COLO668 (cell line): ENCODE data around the gene GJC2.
"Not testable (repeated sequence)": the region's sequence is repeated elsewhere in the genome, so short reads cannot be mapped to it uniquely, and the experiment has no call there.

Experiments
- DNase-seq: peaks from one replicate; lab custom pipeline; 2025; ENCODE audit not compliant: unreplicated experiment; lab: John Stamatoyannopoulos, UW

GJC2 gene

DNA sequence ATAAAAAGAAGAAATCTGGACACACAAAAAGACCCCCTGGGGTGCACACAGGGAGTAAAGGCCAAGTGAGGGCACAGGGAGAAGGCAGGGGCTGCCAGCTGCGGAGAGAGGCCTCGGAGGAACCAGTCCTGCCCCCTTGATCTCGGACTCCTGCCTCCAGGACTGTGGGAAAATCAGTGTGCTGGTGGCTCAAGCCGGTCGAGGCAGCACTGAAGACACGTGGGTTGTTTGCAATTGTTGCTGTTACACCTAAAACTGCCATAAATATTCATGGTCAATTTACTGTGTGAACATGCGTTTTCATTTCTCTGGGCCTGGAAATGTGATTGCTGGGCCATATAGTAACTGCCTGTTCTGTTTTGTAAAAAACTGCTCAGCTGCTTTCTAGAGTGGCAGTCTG is 34.4 kb downstream of the GJC2 start:
- no peak for DNase-seq

GRCh38 chr1:228185641-228185965 is 35.9 kb downstream of the GJC2 start:
- DNase-seq = no peak

DNA sequence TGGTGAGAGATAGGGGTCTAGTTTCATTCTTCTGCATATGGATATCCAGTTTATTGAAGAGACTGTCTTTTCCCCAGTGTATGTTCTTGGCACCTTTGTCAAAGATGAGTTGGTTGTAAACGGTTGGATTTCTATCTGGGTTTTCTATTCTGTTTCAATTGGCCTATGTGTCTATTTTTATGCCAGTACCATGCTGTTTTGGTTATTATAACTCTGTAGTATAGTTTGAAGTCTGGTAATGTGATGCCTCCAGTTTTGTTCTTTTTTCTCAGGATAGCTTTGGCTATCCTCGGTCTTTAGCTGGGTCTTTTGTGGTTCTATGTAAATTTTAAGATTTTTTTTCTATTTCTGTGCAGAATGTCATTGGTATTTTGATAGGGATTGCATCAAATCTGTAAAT is 38.5 kb downstream of the GJC2 start:
- not testable (repeated sequence) for DNase-seq

- no peak for DNase-seq
Measured at GRCh38 chr1:228190182-228190581, 40.5 kb downstream of the GJC2 start.

GRCh38 chr1:228190778-228191177 is 41.0 kb downstream of the GJC2 start:
- DNase-seq = no peak

- DNase-seq = no peak
Measured at GRCh38 chr1:228194436-228194835, 44.7 kb downstream of the GJC2 start.

- DNase-seq = no peak
Measured at GRCh38 chr1:228194921-228195812, 45.4 kb downstream of the GJC2 start.

GRCh38 chr1:228197555-228198147 is 47.9 kb downstream of the GJC2 start:
- no peak for DNase-seq

DNA sequence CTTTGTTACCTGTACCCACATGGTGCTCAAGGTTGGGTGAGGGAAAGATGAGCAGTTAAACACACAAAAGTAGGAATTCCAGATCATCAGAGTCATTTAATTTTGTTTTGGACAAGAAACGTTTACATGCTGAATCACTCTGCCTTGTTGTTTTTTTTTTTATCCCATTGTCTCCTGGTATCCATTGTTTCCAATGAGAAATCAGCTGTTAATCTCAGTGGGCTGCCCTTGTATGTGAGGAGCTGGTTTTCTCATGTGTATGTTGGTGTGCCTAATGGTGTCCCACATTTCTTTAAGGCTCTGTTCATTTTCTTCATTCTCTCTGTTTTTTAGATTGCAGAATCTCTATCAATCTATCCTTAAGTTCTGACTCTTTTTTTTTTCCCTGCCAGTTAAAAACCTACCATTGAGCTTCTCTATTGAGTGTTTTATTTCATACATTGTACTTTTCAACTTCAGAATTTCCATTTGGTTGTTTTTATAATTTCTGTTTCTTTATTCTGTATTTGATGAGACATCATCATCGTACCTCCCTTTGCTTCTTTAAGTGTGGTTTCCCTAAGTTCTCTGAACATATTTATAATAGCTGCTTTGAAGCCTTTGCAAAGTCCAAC is 49.4 kb downstream of the GJC2 start:
- no peak for DNase-seq

DNA sequence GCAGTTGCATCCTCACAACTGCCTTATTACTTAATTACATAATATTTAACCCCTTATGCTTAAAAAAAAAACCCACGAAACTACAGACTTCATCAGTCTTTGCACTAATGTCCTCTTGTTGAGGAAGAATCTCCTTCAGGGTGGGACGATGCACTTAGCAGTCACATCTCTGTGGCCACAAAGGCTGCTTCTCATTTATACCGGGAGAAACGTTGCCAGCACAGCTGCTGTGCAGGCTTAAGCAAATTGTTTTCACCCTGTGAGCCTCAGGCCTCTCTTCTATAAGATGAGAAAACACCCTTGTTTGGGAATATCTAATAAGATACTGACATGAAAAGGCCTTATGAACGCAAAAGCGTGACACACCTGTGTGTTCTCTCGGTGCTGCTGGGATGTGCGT is 55.2 kb downstream of the GJC2 start:
- no peak for DNase-seq

DNA sequence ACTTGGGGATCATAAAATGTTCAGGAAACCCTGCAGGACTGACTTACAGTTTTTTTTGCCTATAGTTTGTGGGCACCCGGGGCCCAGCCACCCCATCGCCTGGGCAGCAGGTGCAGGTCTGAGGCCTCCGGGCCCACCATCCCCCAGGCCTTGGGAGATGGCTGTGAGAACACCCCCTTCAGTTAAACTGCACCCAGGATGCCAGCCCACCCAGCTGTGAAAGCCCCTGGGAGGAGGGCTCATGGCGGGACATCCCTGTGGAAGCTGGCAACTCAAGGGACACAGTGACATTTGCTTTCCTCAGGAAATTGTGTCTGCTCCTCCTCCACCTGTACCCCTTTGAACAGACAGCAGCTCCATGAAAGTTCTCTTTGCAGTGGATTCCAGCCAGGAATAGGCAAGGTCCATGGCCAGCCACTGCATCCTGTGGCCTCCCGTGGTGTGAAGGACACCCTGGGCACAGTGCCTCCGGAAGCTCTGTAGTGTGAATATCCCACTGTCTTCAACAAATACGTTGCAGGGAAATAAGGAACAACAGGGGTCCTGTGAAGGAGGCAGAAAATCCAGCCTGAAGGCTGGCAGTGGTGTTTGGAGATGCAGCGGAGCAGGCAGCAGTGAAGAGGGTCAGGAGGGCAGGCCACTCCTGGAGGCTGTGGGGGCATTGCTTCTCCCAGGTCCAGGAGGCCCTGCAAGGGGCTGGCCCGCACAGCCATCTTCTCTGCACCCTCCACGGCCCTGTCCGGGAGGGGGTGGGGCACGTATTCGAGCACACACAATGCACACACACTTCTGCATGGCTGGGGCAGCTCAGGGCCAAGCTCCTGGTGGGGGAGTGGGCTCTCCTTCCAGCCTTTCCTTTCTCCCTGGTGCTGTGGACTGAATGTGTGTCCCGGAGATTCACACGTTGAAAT is 56.1 kb downstream of the GJC2 start:
- DNase-seq = no peak

GRCh38 chr1:228206582-228207351 is 57.0 kb downstream of the GJC2 start:
- no peak for DNase-seq

DNA sequence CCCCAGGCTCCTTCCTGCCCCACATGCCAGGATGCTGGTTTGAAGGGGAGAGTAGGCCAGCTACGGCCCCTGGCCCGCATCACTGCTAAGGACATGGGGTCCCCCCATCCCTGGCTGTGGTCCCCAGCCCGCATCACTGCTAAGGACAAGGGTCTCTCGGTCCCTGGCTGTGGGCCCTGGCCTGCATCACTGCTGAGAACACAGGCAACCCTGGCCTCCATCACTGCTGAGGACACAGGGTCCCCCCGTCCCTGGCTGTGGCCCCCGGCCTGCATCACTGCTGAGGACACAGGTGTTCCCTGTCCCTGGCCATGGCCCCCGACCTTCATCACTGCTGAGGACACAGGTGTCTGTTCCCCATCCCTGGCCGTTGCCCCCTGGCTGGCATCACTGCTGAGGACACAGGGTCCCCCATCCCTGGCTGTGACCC is 57.7 kb downstream of the GJC2 start:
- DNase-seq = no peak

GRCh38 chr1:228207851-228208821 is 58.4 kb downstream of the GJC2 start, which contains the start of gene OBSCN:
OBSCN (plus strand) TSS chr1:228208044; CDS start chr1:228211784, 3,740 bp downstream.
- no peak for DNase-seq

DNA sequence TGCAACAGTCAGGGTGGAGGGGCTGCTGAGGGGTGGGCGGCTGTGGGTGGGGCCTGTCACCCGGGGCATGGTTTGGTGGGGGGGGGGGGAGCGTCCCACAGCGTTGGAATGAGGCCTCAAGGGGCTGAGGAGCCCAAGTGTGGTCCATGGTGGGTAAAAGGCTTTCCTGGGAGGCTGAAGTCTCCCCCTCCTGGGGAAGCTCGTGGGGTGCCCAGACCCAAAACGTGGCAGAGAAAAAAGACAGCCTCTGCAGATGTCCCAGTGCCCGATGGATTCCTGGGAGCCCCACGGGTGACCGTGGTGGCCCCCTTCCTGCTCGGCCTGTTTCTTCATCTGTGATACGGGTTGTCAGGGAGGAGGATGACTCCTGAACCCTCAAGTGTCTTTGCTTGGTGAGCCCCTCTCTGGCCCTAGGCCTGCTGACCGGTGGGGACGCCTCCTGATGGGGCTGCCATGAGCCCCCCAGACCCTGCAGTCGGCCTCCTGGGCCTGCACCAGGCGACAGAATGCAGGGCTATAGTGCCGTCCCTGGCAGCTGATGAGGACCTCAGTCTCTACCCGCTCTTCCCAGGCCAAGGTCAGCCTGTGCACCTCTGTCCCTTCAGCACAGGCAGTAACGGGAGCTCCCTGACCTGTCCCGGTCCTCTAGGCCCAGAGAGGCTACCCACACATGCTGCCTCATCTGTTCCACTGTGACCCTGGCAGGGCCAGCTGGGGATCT is 59.3 kb downstream of the GJC2 start:
- no peak for DNase-seq
